Right lobe of liver (tissue), 6 donors: Measurements from ENCODE around the gene TERT. TPM values are rescaled to one million over a fixed set of nuclear protein-coding genes. Genes with fewer than 3 reads are reported as not detected.

ENCODE experiments used
- ATAC-seq, 4 donors: fragments of 200-7000 bp; cut with Tn5 transposase; one replicate each; pipeline ENCODE4 v1.9.1; 2020; ENCODE audit warnings: mild to moderate bottlenecking in 4 of 4, moderate library complexity in 4 of 4
- DNase-seq, 3 donors: peaks; one replicate each; pipeline ENCODE4 v3.0.0-alpha.2; 2020
- H3K27ac ChIP-seq, 3 donors: fragments of 200-600 bp; one replicate each; pipeline ENCODE4 v1.8.0; 2022
- H3K27me3 ChIP-seq, 2 donors: fragments of 200-600 bp; one replicate each; pipeline ENCODE4 v1.8.0; 2022
- H3K36me3 ChIP-seq, 4 donors: fragments of 200-600 bp; sonication (generic) in 1 of 4; one replicate each; pipeline versions ENCODE4 v1.5.1 to v1.8.0; 2017 to 2022; ENCODE audit warnings: control low read depth in 1 of 4
- H3K4me1 ChIP-seq, 4 donors: fragments of 200-600 bp; sonication (generic) in 1 of 4; one replicate each; pipeline versions ENCODE4 v1.5.1 to v1.8.0; 2017 to 2022; ENCODE audit warnings: control low read depth in 1 of 4
- H3K4me3 ChIP-seq, 3 donors: fragments of 200-600 bp; one replicate each; pipeline ENCODE4 v1.8.0; 2022
- H3K9me3 ChIP-seq, 4 donors: fragments of 200-600 bp; sonication (generic) in 1 of 4; one replicate each; pipeline versions ENCODE4 v1.5.1 to v1.8.0; 2017 to 2022; ENCODE audit warnings: control low read depth in 1 of 4
- POLR2A ChIP-seq: fragments of 450-650 bp; IDR thresholded peaks from one replicate; pipeline ENCODE4 v1.6.1; 2017; ENCODE audit warnings: antibody characterized with exemption, mild to moderate bottlenecking
- WGBS: methylation state at CpG from one replicate; pipeline ENCODE4 v1.1.6; 2018; ENCODE audit warnings: low coverage, low lambda C conversion rate; ENCODE audit not compliant: insufficient coverage; ENCODE audit errors: missing lambda C conversion rate; 5-methylcytosine and 5-hydroxymethylcytosine counted together
- intact Hi-C, 2 donors: fragments of 100-400 bp; cut with DNase I; formaldehyde crosslinking; loops; one replicate each; pipeline versions ENCODE4 v1.11.2 to v1.14.1; 2022
- total RNA-seq, 6 experiments: library from RNA; depleted of rRNA in 2 of 6; stranded (reverse); fragments of >200 nt in 2 of 6; fragmentation: NEBNext Ultra II Directional in 3 of 6; extraction: Animal tissue kit (Norgen Biotek cat#: 25700) in 3 of 6; gene quantifications; one replicate each; pipeline versions ENCODE4 v1.1.0 to v1.2.4, GENCODE V29; 2016 to 2023
- TF ChIP-seq, protein P1 (sequence below), 4 donors: fragments of 200-600 bp in 3 of 4; fragments of 450-650 bp in 1 of 4; IDR thresholded peaks; one replicate each; pipeline versions ENCODE4 v1.5.1 to v1.8.0; 2016 to 2022; ENCODE audit warnings: antibody characterized with exemption in 4 of 4, mild to moderate bottlenecking in 2 of 4
- donor health status: DM: no; HTN: yes; CAD: no.
- donor health status: DM: no; HTN: no; CAD: no.
- donor health status: DM: no; HTN: no; CAD: no.
- donor health status: DM: no; HTN: yes; CAD: no.
- donor health status: DM: no; HTN: yes; CAD: no.

Gene TERT
- total RNA-seq, 6 experiments from 2014 or later = not detected

DNA sequence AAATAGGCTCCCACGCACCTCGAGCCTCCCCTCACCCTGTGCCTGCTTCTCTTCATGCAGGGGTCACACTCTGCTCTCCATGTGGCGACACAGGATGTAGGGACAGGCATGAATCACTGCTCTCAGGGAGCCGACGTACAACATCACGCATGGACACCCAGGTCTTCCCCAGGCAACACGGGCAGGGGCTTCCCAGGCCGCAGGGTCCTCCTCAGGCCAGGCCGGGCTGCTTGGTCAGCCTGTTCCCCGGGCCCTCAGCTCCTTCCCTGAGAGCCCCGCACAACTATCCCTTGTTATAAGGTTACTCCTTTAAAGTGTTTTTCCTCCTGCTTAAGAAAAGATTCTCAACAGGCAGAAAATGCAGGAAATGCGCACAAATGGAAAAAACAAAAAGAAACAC, 68.6 kb downstream of the TERT start:
- DNase-seq = no peak
- H3K4me3 ChIP-seq = no peak overlapping the region
- no peak for ATAC-seq
- H3K27me3 ChIP-seq = no peaks in the 10 kb centered on the region
- intact Hi-C loops = no loop called here
- H3K9me3 ChIP-seq = no peaks in the 10 kb centered on the region
- no peaks in the 10 kb centered on the region for H3K4me1 ChIP-seq
- no peak overlapping the region for H3K27ac ChIP-seq
- H3K36me3 ChIP-seq = no peaks in the 10 kb centered on the region
- 81% methylated on average over 4 of the region's 12 CpGs for WGBS
- TF ChIP-seq, protein P1, sequence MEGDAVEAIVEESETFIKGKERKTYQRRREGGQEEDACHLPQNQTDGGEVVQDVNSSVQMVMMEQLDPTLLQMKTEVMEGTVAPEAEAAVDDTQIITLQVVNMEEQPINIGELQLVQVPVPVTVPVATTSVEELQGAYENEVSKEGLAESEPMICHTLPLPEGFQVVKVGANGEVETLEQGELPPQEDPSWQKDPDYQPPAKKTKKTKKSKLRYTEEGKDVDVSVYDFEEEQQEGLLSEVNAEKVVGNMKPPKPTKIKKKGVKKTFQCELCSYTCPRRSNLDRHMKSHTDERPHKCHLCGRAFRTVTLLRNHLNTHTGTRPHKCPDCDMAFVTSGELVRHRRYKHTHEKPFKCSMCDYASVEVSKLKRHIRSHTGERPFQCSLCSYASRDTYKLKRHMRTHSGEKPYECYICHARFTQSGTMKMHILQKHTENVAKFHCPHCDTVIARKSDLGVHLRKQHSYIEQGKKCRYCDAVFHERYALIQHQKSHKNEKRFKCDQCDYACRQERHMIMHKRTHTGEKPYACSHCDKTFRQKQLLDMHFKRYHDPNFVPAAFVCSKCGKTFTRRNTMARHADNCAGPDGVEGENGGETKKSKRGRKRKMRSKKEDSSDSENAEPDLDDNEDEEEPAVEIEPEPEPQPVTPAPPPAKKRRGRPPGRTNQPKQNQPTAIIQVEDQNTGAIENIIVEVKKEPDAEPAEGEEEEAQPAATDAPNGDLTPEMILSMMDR (IDR thresholded peaks at IDR 0.05) = no peak
- TF ChIP-seq POLR2A = no peak

DNA sequence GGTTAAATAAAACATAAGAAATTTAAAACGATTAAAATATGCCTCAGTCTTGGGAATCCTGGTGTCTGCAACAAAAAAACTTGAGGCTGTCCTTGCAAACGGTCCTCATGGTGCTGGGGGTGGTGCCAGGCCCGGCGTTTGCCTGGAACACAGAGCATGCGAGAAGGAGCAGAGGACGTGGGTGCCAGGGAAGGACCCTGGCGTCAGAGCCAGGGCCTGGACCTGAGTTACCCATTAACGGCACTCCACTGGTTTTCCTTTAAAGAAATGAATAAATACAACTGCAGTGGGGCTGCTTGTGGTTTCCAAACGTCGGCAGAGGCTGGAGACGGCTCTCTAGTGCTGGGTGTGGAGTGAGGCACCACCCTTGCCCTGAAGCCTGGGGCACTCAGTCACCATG, 69.8 kb downstream of the TERT start, which contains the start of gene SLC6A18:
SLC6A18 (plus strand) TSS at position 301 of the 400 bp plus-strand sequence; CDS start at position 398, 97 bp downstream.
- Histone ChIP-seq H3K4me1 (no peaks in the 10 kb centered on the region), H3K4me3 (no peak within 1 kb of the TSS), H3K27ac (no peak within 1 kb of the TSS), H3K27me3 (no peaks in the 10 kb centered on the region), H3K36me3 (no peaks in the 10 kb centered on the region), H3K9me3 (no peaks in the 10 kb centered on the region)
- DNase-seq (no peak), ATAC-seq (no peak)
- intact Hi-C loops = no loop called here
- 57% methylated on average over 6 of the region's 11 CpGs for WGBS
- no peak for TF ChIP-seq POLR2A
- TF ChIP-seq, protein P1 (IDR thresholded peaks at IDR 0.05) = no peak

DNA sequence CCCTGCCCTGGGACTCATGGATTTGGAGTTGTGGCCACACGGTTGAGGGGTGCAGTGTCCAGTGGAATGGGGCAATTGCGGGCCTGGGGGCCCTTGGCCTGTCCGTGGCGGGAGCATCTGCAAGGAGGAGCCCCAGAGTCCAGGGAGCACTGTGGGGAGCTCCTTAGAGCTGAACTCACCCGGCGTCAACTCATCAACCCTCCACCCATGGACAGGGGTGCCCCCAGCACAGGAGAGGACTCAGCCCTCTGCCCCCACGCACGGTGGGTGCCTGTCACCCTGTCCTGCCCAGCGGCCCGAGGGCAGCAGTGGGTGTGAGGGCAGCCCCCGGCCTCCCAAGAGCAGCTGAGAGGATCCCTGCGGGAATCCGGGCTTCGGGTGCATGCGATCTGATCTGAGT, 70.2 kb downstream of the TERT start:
- Histone ChIP-seq H3K36me3 (no peaks in the 10 kb centered on the region), H3K27me3 (no peaks in the 10 kb centered on the region), H3K27ac (no peak overlapping the region), H3K4me3 (no peak overlapping the region), H3K9me3 (no peaks in the 10 kb centered on the region), H3K4me1 (no peaks in the 10 kb centered on the region)
- DNase-seq (no peak), ATAC-seq (no peak)
- intact Hi-C loops = no loop called here
- 71% methylated on average over 2 of the region's 15 CpGs for WGBS
- TF ChIP-seq, protein P1 (IDR thresholded peaks at IDR 0.05) = no peak

DNA sequence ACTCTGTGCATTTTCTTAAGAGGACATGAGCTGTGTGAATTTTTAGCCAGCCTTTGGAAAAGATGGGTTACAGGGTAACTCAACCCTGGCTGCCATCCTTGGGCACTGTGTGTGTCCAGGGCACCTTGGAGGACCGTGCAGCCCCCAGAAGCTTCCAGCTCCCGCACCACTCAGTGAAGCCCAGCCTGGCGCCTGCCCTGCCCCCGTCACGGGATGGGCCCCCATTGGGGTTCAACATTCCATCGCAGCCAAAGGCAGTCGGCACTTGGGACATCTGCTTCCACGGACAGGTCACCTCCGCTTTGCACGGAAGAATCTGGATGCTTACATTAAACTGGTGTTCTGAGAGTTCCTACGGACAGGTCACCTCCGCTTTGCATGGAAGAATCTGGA, 71.6 kb downstream of the TERT start:
- no peak for ATAC-seq
- H3K27ac ChIP-seq = no peak overlapping the region
- TF ChIP-seq, protein P1 (IDR thresholded peaks at IDR 0.05) = no peak
- TF ChIP-seq POLR2A = no peak
- H3K27me3 ChIP-seq = no peaks in the 10 kb centered on the region
- no peaks in the 10 kb centered on the region for H3K36me3 ChIP-seq
- WGBS = no CpG with 5 or more reads among the region's 12 CpGs
- H3K9me3 ChIP-seq = no peaks in the 10 kb centered on the region
- no peaks in the 10 kb centered on the region for H3K4me1 ChIP-seq
- no peak overlapping the region for H3K4me3 ChIP-seq
- intact Hi-C loops = no loop called here
- no peak for DNase-seq
